ENCODE results near the gene ZCCHC24. TPM values are rescaled to one million over a fixed set of nuclear protein-coding genes. Genes with fewer than 3 reads are reported as not detected.

ZCCHC24 gene
- total RNA-seq, 4 donors from 2014 or later, result 32.8 to 122 (median 37.7) TPM

GRCh38 chr10:79487296-79488194 lies 42.1 kb upstream of the ZCCHC24 start:
- peak overlapping the region; percentile 80 to 91 for H3K27ac ChIP-seq

GRCh38 chr10:79484476-79484875 lies 39.1 kb upstream of the ZCCHC24 start:
- H3K4me3 ChIP-seq, result no peak overlapping the region
- H3K27ac ChIP-seq, result peak overlapping the region; percentile 61 to 72
- intact Hi-C loops (cut with DNase I; ENCODE audit: low total_unique reads), result no loop called here
- DNase-seq, result no peak
- no peaks in the 10 kb centered on the region for H3K9me3 ChIP-seq
- no peaks in the 10 kb centered on the region for H3K27me3 ChIP-seq
- peaks cover 0 to 16% of the 10 kb centered on the region in 2 donors for H3K4me1 ChIP-seq
- TF ChIP-seq, protein P1, sequence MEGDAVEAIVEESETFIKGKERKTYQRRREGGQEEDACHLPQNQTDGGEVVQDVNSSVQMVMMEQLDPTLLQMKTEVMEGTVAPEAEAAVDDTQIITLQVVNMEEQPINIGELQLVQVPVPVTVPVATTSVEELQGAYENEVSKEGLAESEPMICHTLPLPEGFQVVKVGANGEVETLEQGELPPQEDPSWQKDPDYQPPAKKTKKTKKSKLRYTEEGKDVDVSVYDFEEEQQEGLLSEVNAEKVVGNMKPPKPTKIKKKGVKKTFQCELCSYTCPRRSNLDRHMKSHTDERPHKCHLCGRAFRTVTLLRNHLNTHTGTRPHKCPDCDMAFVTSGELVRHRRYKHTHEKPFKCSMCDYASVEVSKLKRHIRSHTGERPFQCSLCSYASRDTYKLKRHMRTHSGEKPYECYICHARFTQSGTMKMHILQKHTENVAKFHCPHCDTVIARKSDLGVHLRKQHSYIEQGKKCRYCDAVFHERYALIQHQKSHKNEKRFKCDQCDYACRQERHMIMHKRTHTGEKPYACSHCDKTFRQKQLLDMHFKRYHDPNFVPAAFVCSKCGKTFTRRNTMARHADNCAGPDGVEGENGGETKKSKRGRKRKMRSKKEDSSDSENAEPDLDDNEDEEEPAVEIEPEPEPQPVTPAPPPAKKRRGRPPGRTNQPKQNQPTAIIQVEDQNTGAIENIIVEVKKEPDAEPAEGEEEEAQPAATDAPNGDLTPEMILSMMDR (IDR thresholded peaks at IDR 0.05), result no peak
- TF ChIP-seq POLR2A (IDR thresholded peaks at IDR 0.05), result no peak
- H3K36me3 ChIP-seq, result no peaks in the 10 kb centered on the region

More at GRCh38 chr10:79487296-79488194, 42.1 kb upstream of the ZCCHC24 start:
- intact Hi-C loops (cut with DNase I; ENCODE audit: low total_unique reads), result no loop called here
- H3K36me3 ChIP-seq, result no peaks in the 10 kb centered on the region
- H3K9me3 ChIP-seq, result no peaks in the 10 kb centered on the region
- H3K4me1 ChIP-seq, result peaks cover 0 to 16% of the 10 kb centered on the region in 2 donors
- TF ChIP-seq POLR2A (IDR thresholded peaks at IDR 0.05), result no peak
- TF ChIP-seq, protein P1 (IDR thresholded peaks at IDR 0.05), result peak; percentile 22 to 68 (median 44)
- no peaks in the 10 kb centered on the region for H3K27me3 ChIP-seq
- DNase-seq, result peak; percentile 53 to 61
- no peak overlapping the region for H3K4me3 ChIP-seq

DNA sequence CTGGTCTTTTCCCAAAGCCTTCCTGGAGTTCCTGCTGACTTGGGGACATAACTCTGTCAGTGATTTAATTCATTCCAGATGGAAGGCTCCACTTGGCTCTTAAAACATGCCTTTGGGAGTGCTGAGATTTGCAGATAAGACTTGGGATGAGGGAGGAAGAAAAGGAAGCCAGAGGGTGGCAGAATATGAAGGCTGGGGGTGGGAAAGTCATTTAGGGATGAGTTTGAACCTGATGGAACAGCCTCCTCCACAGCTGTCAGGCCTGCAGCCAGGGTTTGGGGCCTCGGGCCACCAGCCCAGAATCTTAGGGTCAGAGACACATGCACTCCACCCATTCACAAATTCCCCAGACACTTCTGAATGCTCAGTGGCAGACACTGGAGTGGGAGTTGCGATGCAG lies 38.5 kb upstream of the ZCCHC24 start:
- Histone ChIP-seq H3K4me3 (no peak overlapping the region), H3K4me1 (peaks cover 0 to 16% of the 10 kb centered on the region in 2 donors), H3K27ac (peak overlapping the region; percentile 61 to 72), H3K27me3 (no peaks in the 10 kb centered on the region), H3K36me3 (no peaks in the 10 kb centered on the region), H3K9me3 (no peaks in the 10 kb centered on the region)
- intact Hi-C loops (cut with DNase I; ENCODE audit: low total_unique reads), result no loop called here
- TF ChIP-seq, protein P1 (IDR thresholded peaks at IDR 0.05), result no peak
- no peak for TF ChIP-seq POLR2A (IDR thresholded peaks at IDR 0.05)
- DNase-seq, result peak; percentile 67 to 86

GRCh38 chr10:79483299-79483698 lies 37.9 kb upstream of the ZCCHC24 start:
- H3K4me1 ChIP-seq, result peaks cover 0 to 16% of the 10 kb centered on the region in 2 donors
- no peaks in the 10 kb centered on the region for H3K36me3 ChIP-seq
- DNase-seq, result no peak
- H3K9me3 ChIP-seq, result no peaks in the 10 kb centered on the region
- no peak overlapping the region for H3K4me3 ChIP-seq
- TF ChIP-seq, protein P1 (IDR thresholded peaks at IDR 0.05), result no peak
- no peak for TF ChIP-seq POLR2A (IDR thresholded peaks at IDR 0.05)
- H3K27me3 ChIP-seq, result no peaks in the 10 kb centered on the region
- H3K27ac ChIP-seq, result peak overlapping the region; percentile 61 to 72
- intact Hi-C loops (cut with DNase I; ENCODE audit: low total_unique reads), result no loop called here

DNA sequence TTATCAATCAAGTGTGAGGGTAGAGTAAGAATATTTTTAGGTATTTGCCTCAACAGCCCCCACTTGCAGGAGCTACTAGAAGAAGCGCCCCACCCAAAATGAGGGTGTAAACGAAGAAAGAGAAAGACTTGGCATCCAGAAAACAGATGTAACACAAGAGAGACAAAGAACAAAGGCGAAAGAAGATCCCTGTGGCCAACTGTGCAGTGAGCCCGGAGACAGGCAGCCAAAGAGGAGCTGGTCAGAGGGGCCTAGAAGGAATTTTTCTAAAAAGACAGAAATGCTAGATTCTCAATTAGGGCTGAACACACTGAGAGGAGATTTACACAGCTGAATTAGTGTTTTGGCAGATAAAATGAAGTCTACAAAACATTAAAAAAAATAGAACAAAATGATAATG lies 37.3 kb upstream of the ZCCHC24 start:
- Histone ChIP-seq H3K27ac (peak overlapping the region; percentile 61 to 72), H3K27me3 (no peaks in the 10 kb centered on the region), H3K4me1 (peaks cover 0 to 15% of the 10 kb centered on the region in 2 donors), H3K4me3 (no peak overlapping the region), H3K36me3 (no peaks in the 10 kb centered on the region), H3K9me3 (no peaks in the 10 kb centered on the region)
- intact Hi-C loops (cut with DNase I; ENCODE audit: low total_unique reads), result no loop called here
- no peak for DNase-seq
- TF ChIP-seq POLR2A (IDR thresholded peaks at IDR 0.05), result no peak
- TF ChIP-seq, protein P1 (IDR thresholded peaks at IDR 0.05), result no peak
